Panc1 (cell line): ENCODE data around the gene C14orf93. TPM values are rescaled to one million over a fixed set of nuclear protein-coding genes. Genes with fewer than 3 reads are reported as not detected.

Experiments used
- ATAC-seq: fragments of 200-7000 bp; cut with Tn5 transposase; 2 replicates; pipeline ENCODE4 v1.9.1; 2020; ENCODE audit warnings: mild to moderate bottlenecking, moderate library complexity
- BruUV-seq: library from RNA; stranded (reverse); fragments of 400-500 nt; replicated peaks from 2 replicates; lab custom pipeline; 2021; lab: Mats Ljungman, UMichigan
- CTCF ChIA-PET: fragments of 300-600 bp; sonication (Branson Sonifier 250); formaldehyde crosslinking; loops from one replicate; lab custom pipeline; 2022; ENCODE audit warnings: antibody characterized with exemption; lab: Charles Lee
- POLR2A ChIA-PET: fragments of 300-600 bp; sonication (Branson Sonifier 250); formaldehyde crosslinking; loops from one replicate; lab custom pipeline; 2022; ENCODE audit warnings: antibody characterized with exemption; lab: Charles Lee
- DNase-seq: peaks from one replicate; pipeline ENCODE4 v3.0.0-alpha.2; 2010; ENCODE audit warnings: low read depth, low spot score
- H3K27ac ChIP-seq: 2 replicates; pipeline ENCODE4 v1.5.1; 2011; ENCODE audit warnings: mild to moderate bottlenecking, low read length, inconsistent platforms
- H3K27me3 ChIP-seq: fragments of 200-500 bp; sonication (Bioruptor generic); 2 replicates; pipeline ENCODE4 v1.6.0; 2014; ENCODE audit warnings: low read length, inconsistent platforms; ENCODE audit not compliant: control insufficient read depth, insufficient read depth
- H3K36me3 ChIP-seq: fragments of 200-500 bp; sonication (Bioruptor generic); 2 replicates; pipeline ENCODE4 v1.5.1; 2014; ENCODE audit warnings: inconsistent platforms, mild to moderate bottlenecking, low read length, moderate library complexity; ENCODE audit not compliant: control insufficient read depth, insufficient read depth
- H3K4me1 ChIP-seq: 2 replicates; pipeline ENCODE4 v1.5.1; 2011; ENCODE audit warnings: inconsistent platforms, mild to moderate bottlenecking, low read length, moderate library complexity; ENCODE audit not compliant: control insufficient read depth, insufficient read depth
- H3K4me3 ChIP-seq, 2 experiments: 2 replicates each; pipeline ENCODE4 v1.5.1; 2011 to 2012; ENCODE audit warnings: low read depth in 2 of 2, low read length in 2 of 2, mild to moderate bottlenecking in 2 of 2, inconsistent platforms in 1 of 2, moderate library complexity in 1 of 2
- H3K9me3 ChIP-seq: fragments of 200-500 bp; sonication (Bioruptor generic); 2 replicates; pipeline ENCODE4 v1.5.1; 2014; ENCODE audit warnings: low read depth, mild to moderate bottlenecking, inconsistent platforms, low read length, moderate library complexity; ENCODE audit not compliant: control insufficient read depth, insufficient read depth
- CTCF ChIP-seq: fragments of 450-650 bp; IDR thresholded peaks from 2 replicates; pipeline ENCODE4 v1.5.1; 2017; ENCODE audit warnings: mild to moderate bottlenecking
- POLR2AphosphoS5 ChIP-seq: IDR thresholded peaks from 2 replicates; pipeline ENCODE4 v1.6.1; 2012; ENCODE audit warnings: mild to moderate bottlenecking, low read depth, low read length, moderate library complexity
- REST ChIP-seq, 2 experiments: IDR thresholded peaks; 2 replicates each; pipeline ENCODE4 v1.6.1; 2011 to 2012; ENCODE audit warnings: low read depth in 2 of 2, control low read depth in 1 of 2, low read length in 1 of 2, mild to moderate bottlenecking in 1 of 2, moderate library complexity in 1 of 2; ENCODE audit not compliant: insufficient read depth in 1 of 2
- SIN3A ChIP-seq: IDR thresholded peaks from 2 replicates; pipeline ENCODE4 v1.6.1; 2012; ENCODE audit warnings: low read depth, mild to moderate bottlenecking, low read length, moderate library complexity, borderline replicate concordance; ENCODE audit not compliant: insufficient read depth
- TCF7L2 ChIP-seq: IDR thresholded peaks from 2 replicates; pipeline ENCODE4 v1.6.1; 2011; ENCODE audit warnings: mild to moderate bottlenecking, low read depth, low read length, inconsistent platforms
- in situ Hi-C: cut with HindIII; loops from 2 replicates; pipeline ENCODE4 v1.10.0; 2016; ENCODE audit warnings: low sequenced_read_pairs, low pct_unique_long_range_greater_than_20kb
- intact Hi-C: fragments of 100-400 bp; cut with micrococcal nuclease; formaldehyde crosslinking; loops from one replicate; pipeline ENCODE4 v1.10.0; 2022; ENCODE audit not compliant: unreplicated experiment
- total RNA-seq: library from RNA; stranded (reverse); gene quantifications from one replicate; pipeline ENCODE4 v1.2.1, GENCODE V29; 2021; ENCODE audit not compliant: unreplicated experiment

The C14orf93 gene
- total RNA-seq, 1 experiment from 2014 or later: 5.6 TPM

- Histone ChIP-seq H3K9me3 (no peaks in the 10 kb centered on the region), H3K4me1 (no peaks in the 10 kb centered on the region), H3K27ac (no peak overlapping the region), H3K4me3 (no peak overlapping the region), H3K27me3 (no peaks in the 10 kb centered on the region), H3K36me3 (no peaks in the 10 kb centered on the region)
- intact Hi-C loops (no loop called here), in situ Hi-C loops (no loop called here)
- no peak for ATAC-seq
- DNase-seq: no peak
- TF ChIP-seq POLR2AphosphoS5 (no peak), SIN3A (no peak), CTCF (no peak), REST (IDR thresholded peaks at IDR 0.05; ENCODE audit: insufficient read depth in 1 of 2, low read depth in 2 of 2, low read length in 1 of 2) (no peak), TCF7L2 (no peak)
- BruUV-seq: no TSS peak
- ChIA-PET CTCF (no interaction called here), POLR2A (no interaction called here)
Observed at GRCh38 chr14:23018107-23018506, 8.2 kb upstream of the C14orf93 start.

- Histone ChIP-seq H3K4me3 (no peak overlapping the region), H3K9me3 (no peaks in the 10 kb centered on the region), H3K4me1 (no peaks in the 10 kb centered on the region), H3K27me3 (no peaks in the 10 kb centered on the region), H3K27ac (no peak overlapping the region), H3K36me3 (no peaks in the 10 kb centered on the region)
- DNase-seq (no peak), ATAC-seq (no peak)
- ChIA-PET CTCF (no interaction called here), POLR2A (no interaction called here)
- no TSS peak for BruUV-seq
- in situ Hi-C loops: no loop called here
- intact Hi-C loops: no loop called here
- TF ChIP-seq POLR2AphosphoS5: no peak
- TF ChIP-seq SIN3A: no peak
- TF ChIP-seq REST (IDR thresholded peaks at IDR 0.05; ENCODE audit: insufficient read depth in 1 of 2, low read depth in 2 of 2, low read length in 1 of 2): no peak
- TF ChIP-seq CTCF: no peak
- no peak for TF ChIP-seq TCF7L2
Observed at GRCh38 chr14:23017091-23017490, 7.1 kb upstream of the C14orf93 start.
